ENCODE data around the gene TEDC2. TPM values are rescaled to one million over a fixed set of nuclear protein-coding genes. Genes with fewer than 3 reads are reported as not detected.

TEDC2 gene
- total RNA-seq, 1 experiment from 2014 or later, result 45.4 TPM

DNA sequence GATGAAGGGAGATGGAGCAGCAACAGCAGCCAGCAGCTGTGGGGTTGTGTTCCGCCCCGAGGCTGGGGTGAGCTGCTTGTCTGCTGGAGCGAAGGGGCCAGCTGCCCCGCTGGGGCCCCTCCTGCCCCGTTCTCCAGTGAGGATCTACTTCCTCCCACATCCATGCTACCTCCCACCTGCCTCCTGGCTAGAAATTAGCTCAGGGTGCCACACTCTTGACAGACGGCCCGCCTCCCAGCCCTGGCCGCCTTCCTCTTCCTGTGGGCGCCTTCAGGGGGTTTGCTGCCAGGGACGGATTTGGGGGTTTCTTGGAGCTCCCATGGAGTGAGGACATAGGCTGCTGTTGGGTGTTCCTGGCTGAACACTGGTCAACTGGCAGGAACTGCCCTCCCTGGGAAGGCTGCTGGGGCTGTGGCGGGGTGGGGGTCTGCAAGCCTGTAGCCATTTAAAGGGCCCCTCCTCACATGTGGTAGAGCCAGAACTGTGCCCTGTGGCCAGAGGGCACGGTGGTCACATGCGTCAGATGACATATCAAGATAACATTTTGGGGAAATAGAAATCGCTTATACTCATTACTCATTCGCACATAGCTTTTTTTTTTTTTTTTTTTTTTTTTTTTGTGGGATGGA, 28.1 kb downstream of the TEDC2 start:
- no peak overlapping the region for H2AK5ac ChIP-seq (ENCODE audit: insufficient read length, low read length)
- H4K20me1 ChIP-seq (ENCODE audit: control insufficient read depth, insufficient read depth, insufficient read length), result no peaks in the 10 kb centered on the region
- no CpG with 5 or more reads among the region's 15 CpGs for WGBS (ENCODE audit: extremely low coverage, insufficient read length, low lambda C conversion rate)
- no peak overlapping the region for H2AFZ ChIP-seq (ENCODE audit: low read length)
- H3K4me2 ChIP-seq (ENCODE audit: insufficient read depth, insufficient read length, low read length), result no peak overlapping the region
- TF ChIP-seq CTCF (conservative IDR thresholded peaks at IDR 0.05), result no peak
- no peak overlapping the region for H4K8ac ChIP-seq (replicated peaks; ENCODE audit: insufficient read length, low read depth, low read length)
- H3K14ac ChIP-seq (ENCODE audit: insufficient read depth, low read length), result no peak overlapping the region
- H3K27me3 ChIP-seq (ENCODE audit: insufficient read depth, low read length), result no peaks in the 10 kb centered on the region
- no peaks in the 10 kb centered on the region for H3K79me1 ChIP-seq (ENCODE audit: insufficient read depth, low read depth, low read length, poor library complexity, severe bottlenecking)
- H3K4ac ChIP-seq (ENCODE audit: low read depth, low read length), result no peak overlapping the region
- no peak for DNase-seq
- no peaks in the 10 kb centered on the region for H3K9me3 ChIP-seq (ENCODE audit: control insufficient read depth, low read depth, low read length)
- no peak overlapping the region for H2BK120ac ChIP-seq (ENCODE audit: low read depth, low read length, poor library complexity, severe bottlenecking)
- H3T11ph ChIP-seq (ENCODE audit: low read length), result no peak overlapping the region
- peaks cover 9 to 15% of the 10 kb centered on the region in 2 experiments for H3K4me1 Mint-ChIP-seq
- H3K27ac Mint-ChIP-seq, result no peak overlapping the region
- no peak overlapping the region for H3K27ac ChIP-seq (ENCODE audit: insufficient read length, low read depth, low read length)
- H3K23me2 ChIP-seq (ENCODE audit: insufficient read length, low read depth, low read length, poor library complexity, severe bottlenecking), result no peaks in the 10 kb centered on the region
- no peaks in the 10 kb centered on the region for H3K27me3 Mint-ChIP-seq (ENCODE audit: low read depth)
- H2BK15ac ChIP-seq (ENCODE audit: low read depth, low read length), result no peak overlapping the region
- no peak overlapping the region for H3K23ac ChIP-seq (ENCODE audit: insufficient read length, low read depth, low read length)
- H3K4me3 Mint-ChIP-seq, result no peak overlapping the region
- H2BK12ac ChIP-seq (ENCODE audit: insufficient read length, low read depth, low read length), result no peak overlapping the region
- H3K4me1 ChIP-seq (ENCODE audit: insufficient read depth, low read length), result no peaks in the 10 kb centered on the region
- no peaks in the 10 kb centered on the region for H3K79me2 ChIP-seq (ENCODE audit: insufficient read depth, low read length)
- no peak overlapping the region for H3K18ac ChIP-seq (ENCODE audit: insufficient read length, low read depth, low read length)
- no peak overlapping the region for H3K56ac ChIP-seq (ENCODE audit: insufficient read length, low read depth, low read length)
- no peaks in the 10 kb centered on the region for H3K36me3 Mint-ChIP-seq (ENCODE audit: insufficient read depth in 1 of 3, low read depth in 3 of 3)
- no peak overlapping the region for H4K91ac ChIP-seq (ENCODE audit: insufficient read length, low read depth, low read length)
- no peak overlapping the region for H3K9ac ChIP-seq (ENCODE audit: extremely low read depth, insufficient read length, low read length)
- H2BK5ac ChIP-seq (ENCODE audit: insufficient read length, low read length), result no peak overlapping the region
- H3K9me3 Mint-ChIP-seq, result no peaks in the 10 kb centered on the region
- no peak overlapping the region for H4K5ac ChIP-seq (ENCODE audit: insufficient read length, low read depth, low read length)
- no peak overlapping the region for H2BK20ac ChIP-seq (ENCODE audit: low read depth, low read length, poor library complexity, severe bottlenecking)

Data from H9 (cell line).